CD4-positive, CD25-positive, alpha-beta regulatory T cell (primary cell): Measurements from ENCODE around the gene FZD10. TPM values are rescaled to one million over a fixed set of nuclear protein-coding genes. Genes with fewer than 3 reads are reported as not detected.

Experiments used
- ATAC-seq, 2 donors: fragments of 150-1000 bp; cut with Tn5 transposase; one replicate each; pipeline ENCODE4 v1.10.0; 2021; ENCODE audit warnings: low read depth in 2 of 2, moderate number of reproducible peaks in 2 of 2, moderate library complexity in 1 of 2
- DNase-seq, 3 donors: peaks; one replicate each; pipeline versions ENCODE4 v3.0.0 to v3.0.0-alpha.2; 2012 to 2022; ENCODE audit warnings: mixed read lengths in 1 of 3
- H3K27ac ChIP-seq: one replicate; pipeline ENCODE4 v1.7.0; 2013; ENCODE audit warnings: mild to moderate bottlenecking, low read length; ENCODE audit not compliant: insufficient read depth, poor library complexity, severe bottlenecking
- H3K27me3 ChIP-seq: one replicate; pipeline ENCODE4 v1.7.0; 2013; ENCODE audit warnings: low read length; ENCODE audit not compliant: control insufficient read depth, insufficient read depth
- H3K36me3 ChIP-seq: one replicate; pipeline ENCODE4 v1.7.0; 2013; ENCODE audit warnings: mild to moderate bottlenecking, low read length, moderate library complexity; ENCODE audit not compliant: control insufficient read depth, insufficient read depth
- H3K4me1 ChIP-seq: 2 replicates; pipeline ENCODE4 v1.7.0; 2013; ENCODE audit warnings: mild to moderate bottlenecking, low read length; ENCODE audit not compliant: insufficient read depth, control insufficient read depth, poor library complexity, severe bottlenecking
- H3K4me3 ChIP-seq: one replicate; pipeline ENCODE4 v1.7.0; 2013; ENCODE audit warnings: low read depth, mild to moderate bottlenecking, low read length, moderate library complexity
- H3K9me3 ChIP-seq, 2 experiments: 1 replicate in 1 of 2; 2 replicates in 1 of 2; pipeline ENCODE4 v1.7.0; 2013; ENCODE audit warnings: low read length in 2 of 2, mild to moderate bottlenecking in 1 of 2, moderate library complexity in 1 of 2; ENCODE audit not compliant: control insufficient read depth in 2 of 2
- H3K27ac Mint-ChIP-seq, 3 donors: one replicate each; pipeline ENCODE4 v1.8.0; 2020 to 2022; ENCODE audit warnings: mild to moderate bottlenecking in 3 of 3, mixed read lengths in 3 of 3, moderate library complexity in 2 of 3
- H3K27me3 Mint-ChIP-seq: one replicate; pipeline ENCODE4 v1.8.0; 2022; ENCODE audit warnings: mild to moderate bottlenecking, mixed read lengths
- H3K36me3 Mint-ChIP-seq: one replicate; pipeline ENCODE4 v1.8.0; 2020; ENCODE audit warnings: mixed read lengths
- H3K4me1 Mint-ChIP-seq, 4 donors: one replicate each; pipeline ENCODE4 v1.8.0; 2020 to 2022; ENCODE audit warnings: mixed read lengths in 4 of 4, mild to moderate bottlenecking in 1 of 4
- H3K4me3 Mint-ChIP-seq, 4 donors: one replicate each; pipeline ENCODE4 v1.8.0; 2020 to 2022; ENCODE audit warnings: mild to moderate bottlenecking in 4 of 4, mixed read lengths in 4 of 4, moderate library complexity in 3 of 4
- H3K9me3 Mint-ChIP-seq, 7 donors: one replicate each; pipeline ENCODE4 v1.8.0; 2020 to 2022; ENCODE audit warnings: mixed read lengths in 7 of 7, mild to moderate bottlenecking in 3 of 7, moderate library complexity in 2 of 7
- polyA plus RNA-seq, 4 donors: library from polyadenylated mRNA; unstranded; fragments of 300-500 nt; fragmentation: Illumina TruSeq; gene quantifications; one replicate each; pipeline ENCODE4 v1.2.3, GENCODE V29; 2021
- total RNA-seq: library from RNA; stranded (reverse); gene quantifications from one replicate; pipeline ENCODE4 v1.2.3, GENCODE V29; 2022

FZD10 gene
- total and polyA plus RNA-seq, 5 donors from 2014 or later = not detected

DNA sequence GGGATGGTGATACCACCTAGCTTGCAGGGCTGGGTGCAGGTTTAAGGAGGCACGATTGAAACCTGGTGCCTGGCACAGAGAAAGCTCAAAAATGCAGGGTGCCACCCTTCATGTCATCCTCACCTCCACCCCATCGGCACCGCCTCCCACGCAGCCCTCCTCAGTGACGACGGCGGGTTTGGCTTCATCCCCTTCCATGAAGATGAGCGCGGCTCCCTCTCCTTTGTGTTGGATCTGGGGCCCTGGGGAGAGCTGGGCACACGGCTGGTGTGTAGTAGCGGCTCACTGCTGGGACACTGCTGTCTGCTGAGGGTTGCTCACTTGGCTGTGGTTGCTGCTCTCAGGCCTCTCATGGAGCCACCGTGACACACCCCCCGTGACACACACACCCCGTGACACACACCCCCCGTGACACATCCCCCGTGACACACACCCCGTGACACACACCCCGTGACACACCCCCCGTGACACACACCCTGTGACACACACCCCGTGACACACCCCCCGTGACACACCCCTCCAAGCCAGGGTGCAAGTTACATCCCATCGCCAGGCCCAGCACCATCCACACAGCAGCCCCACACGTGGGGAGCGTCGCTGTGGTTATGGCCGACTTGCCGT is 42.9 kb upstream of the FZD10 start:
- Histone ChIP-seq H3K9me3 (no peaks in the 10 kb centered on the region), H3K27me3 (no peaks in the 10 kb centered on the region), H3K36me3 (no peaks in the 10 kb centered on the region), H3K4me3 (no peak overlapping the region), H3K4me1 (no peaks in the 10 kb centered on the region), H3K27ac (no peak overlapping the region)
- Mint-ChIP-seq H3K27ac (no peak overlapping the region), H3K4me3 (no peak overlapping the region), H3K27me3 (peaks cover 4% of the 10 kb centered on the region), H3K4me1 (no peaks in the 10 kb centered on the region), H3K36me3 (no peaks in the 10 kb centered on the region), H3K9me3 (peaks cover 0 to 11% (median 0%) of the 10 kb centered on the region in 7 donors)
- ATAC-seq = no peak
- DNase-seq = no peak

- H3K27me3 ChIP-seq = no peaks in the 10 kb centered on the region
- no peak overlapping the region for H3K4me3 ChIP-seq
- no peak overlapping the region for H3K4me3 Mint-ChIP-seq
- H3K36me3 Mint-ChIP-seq = no peaks in the 10 kb centered on the region
- ATAC-seq (no peak), DNase-seq (no peak)
- no peaks in the 10 kb centered on the region for H3K36me3 ChIP-seq
- H3K27me3 Mint-ChIP-seq = peaks cover 4% of the 10 kb centered on the region
- no peak overlapping the region for H3K27ac Mint-ChIP-seq
- no peaks in the 10 kb centered on the region for H3K4me1 Mint-ChIP-seq
- H3K4me1 ChIP-seq = no peaks in the 10 kb centered on the region
- peaks cover 0 to 11% (median 0%) of the 10 kb centered on the region in 7 donors for H3K9me3 Mint-ChIP-seq
- no peaks in the 10 kb centered on the region for H3K9me3 ChIP-seq
- no peak overlapping the region for H3K27ac ChIP-seq
Observed at GRCh38 chr12:130120012-130120805, 42.1 kb upstream of the FZD10 start.

- H3K4me3 ChIP-seq = no peak overlapping the region
- no peak overlapping the region for H3K27ac ChIP-seq
- no peak overlapping the region for H3K4me3 Mint-ChIP-seq
- no peaks in the 10 kb centered on the region for H3K36me3 Mint-ChIP-seq
- no peaks in the 10 kb centered on the region for H3K36me3 ChIP-seq
- H3K4me1 Mint-ChIP-seq = no peaks in the 10 kb centered on the region
- H3K9me3 ChIP-seq = no peaks in the 10 kb centered on the region
- no peak for DNase-seq
- no peaks in the 10 kb centered on the region for H3K4me1 ChIP-seq
- H3K9me3 Mint-ChIP-seq = peaks cover 0 to 11% (median 0%) of the 10 kb centered on the region in 7 donors
- ATAC-seq = no peak
- peaks cover 8% of the 10 kb centered on the region for H3K27me3 Mint-ChIP-seq
- H3K27me3 ChIP-seq = no peaks in the 10 kb centered on the region
- H3K27ac Mint-ChIP-seq = no peak overlapping the region
Observed at GRCh38 chr12:130121226-130122000, 40.9 kb upstream of the FZD10 start.

DNA sequence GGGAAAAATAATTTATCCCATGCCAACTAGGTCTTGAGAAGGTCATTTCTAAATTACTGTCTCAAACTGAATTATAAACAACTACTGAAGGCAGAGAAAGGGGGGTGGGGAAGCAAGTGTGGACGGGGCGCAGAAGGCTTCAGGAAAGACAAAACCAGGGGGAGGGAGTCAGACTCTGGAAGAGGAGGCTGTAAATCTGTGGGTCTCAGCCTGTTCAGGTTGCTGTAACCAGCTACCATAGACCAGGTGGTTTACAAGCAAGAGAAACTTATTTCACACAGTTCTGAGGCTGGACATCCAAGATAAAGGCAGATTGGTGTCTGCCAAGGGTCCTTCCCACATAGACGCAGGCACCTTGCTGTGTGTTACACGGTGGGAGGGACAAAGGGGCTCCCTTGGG is 39.9 kb upstream of the FZD10 start:
- no peaks in the 10 kb centered on the region for H3K9me3 ChIP-seq
- DNase-seq (no peak), ATAC-seq (no peak)
- no peaks in the 10 kb centered on the region for H3K36me3 ChIP-seq
- Mint-ChIP-seq H3K4me3 (no peak overlapping the region), H3K9me3 (peaks cover 0 to 11% (median 0%) of the 10 kb centered on the region in 7 donors), H3K36me3 (no peaks in the 10 kb centered on the region), H3K27me3 (peaks cover 8% of the 10 kb centered on the region), H3K27ac (no peak overlapping the region), H3K4me1 (no peaks in the 10 kb centered on the region)
- no peaks in the 10 kb centered on the region for H3K27me3 ChIP-seq
- no peak overlapping the region for H3K27ac ChIP-seq
- no peak overlapping the region for H3K4me3 ChIP-seq
- no peaks in the 10 kb centered on the region for H3K4me1 ChIP-seq

DNA sequence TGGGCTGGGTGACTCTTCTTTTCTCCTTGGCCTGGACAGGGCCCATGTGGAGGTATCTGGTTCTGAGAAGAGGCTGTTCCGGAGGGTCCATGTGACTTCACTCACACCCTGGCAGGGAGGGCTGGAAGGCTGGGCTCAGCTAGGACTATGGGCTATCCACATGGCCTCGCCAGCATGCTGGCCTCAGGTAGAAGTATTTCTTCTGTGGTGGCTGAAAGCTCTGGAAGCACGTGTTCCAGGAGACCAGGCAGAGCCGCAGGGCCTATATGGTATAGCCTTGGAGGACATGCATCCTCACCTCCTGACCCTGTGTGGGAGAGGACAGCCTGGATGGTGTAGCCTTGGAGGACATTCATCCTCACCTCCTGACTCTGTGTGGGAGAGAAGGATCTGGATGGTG is 38.2 kb upstream of the FZD10 start:
- ATAC-seq (no peak), DNase-seq (no peak)
- no peaks in the 10 kb centered on the region for H3K9me3 ChIP-seq
- H3K4me3 ChIP-seq = no peak overlapping the region
- Mint-ChIP-seq H3K4me3 (no peak overlapping the region), H3K9me3 (peaks cover 0 to 9% (median 0%) of the 10 kb centered on the region in 7 donors), H3K27me3 (peaks cover 8% of the 10 kb centered on the region), H3K36me3 (no peaks in the 10 kb centered on the region), H3K4me1 (no peaks in the 10 kb centered on the region), H3K27ac (no peak overlapping the region)
- no peaks in the 10 kb centered on the region for H3K4me1 ChIP-seq
- H3K27ac ChIP-seq = no peak overlapping the region
- H3K27me3 ChIP-seq = no peaks in the 10 kb centered on the region
- no peaks in the 10 kb centered on the region for H3K36me3 ChIP-seq

DNA sequence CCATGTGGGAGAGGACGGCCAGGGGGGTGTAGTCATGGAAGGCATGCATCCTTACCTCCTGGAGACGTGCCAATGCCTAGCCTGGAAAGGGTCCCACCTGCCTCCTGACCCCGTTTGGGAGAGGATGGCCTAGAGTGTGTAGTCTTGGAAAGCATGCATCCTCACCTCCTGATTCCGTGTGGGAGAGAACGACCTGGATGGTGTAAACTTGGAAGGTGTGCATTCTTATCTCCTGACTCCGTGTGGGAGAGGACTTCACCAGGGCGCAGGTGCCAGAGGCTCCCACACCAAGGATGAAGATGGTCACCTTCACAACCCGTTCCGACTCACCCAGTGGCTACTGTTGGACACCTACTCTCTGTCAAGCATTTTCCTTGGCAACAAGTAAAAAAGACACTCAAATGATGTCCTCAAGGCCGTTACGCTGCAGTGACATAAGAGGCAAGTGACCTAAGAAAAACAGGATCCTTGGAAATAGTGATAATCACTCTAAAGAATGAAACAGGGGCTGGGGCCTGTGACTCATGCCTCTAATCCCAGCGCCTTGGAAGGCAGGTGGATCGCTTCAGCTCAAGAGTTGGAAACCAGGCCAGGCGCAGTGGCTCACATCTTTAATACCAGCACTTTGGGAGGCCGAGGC is 37.5 kb upstream of the FZD10 start:
- ATAC-seq (no peak), DNase-seq (no peak)
- H3K27ac Mint-ChIP-seq = no peak overlapping the region
- peaks cover 0 to 9% (median 0%) of the 10 kb centered on the region in 7 donors for H3K9me3 Mint-ChIP-seq
- no peaks in the 10 kb centered on the region for H3K36me3 ChIP-seq
- H3K27ac ChIP-seq = no peak overlapping the region
- H3K4me1 ChIP-seq = no peaks in the 10 kb centered on the region
- H3K27me3 Mint-ChIP-seq = peaks cover 8% of the 10 kb centered on the region
- H3K4me1 Mint-ChIP-seq = no peaks in the 10 kb centered on the region
- H3K36me3 Mint-ChIP-seq = no peaks in the 10 kb centered on the region
- H3K4me3 ChIP-seq = no peak overlapping the region
- no peaks in the 10 kb centered on the region for H3K27me3 ChIP-seq
- H3K9me3 ChIP-seq = peaks cover 0 to under 1% of the 10 kb centered on the region in 2 experiments
- no peak overlapping the region for H3K4me3 Mint-ChIP-seq

DNA sequence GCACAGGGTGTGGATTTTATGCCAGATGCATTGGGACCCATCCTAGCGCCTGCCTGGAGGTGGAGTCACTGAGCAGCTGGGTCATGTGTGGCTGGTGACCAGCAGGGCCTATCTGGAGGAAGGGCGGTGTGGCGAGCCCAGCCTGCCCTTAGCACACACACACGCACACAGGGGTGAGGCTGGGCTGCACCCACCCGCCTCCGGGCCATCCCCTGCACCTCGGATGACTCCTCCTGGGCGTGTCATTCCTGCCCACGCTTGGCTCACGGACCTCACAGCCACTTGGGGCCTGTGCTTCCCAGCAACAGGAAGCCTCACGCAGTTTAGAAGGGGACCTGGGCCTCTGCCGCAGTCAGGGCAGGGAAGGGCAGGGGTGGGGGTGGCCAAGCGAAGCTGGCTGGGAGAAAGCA is 36.2 kb upstream of the FZD10 start:
- Mint-ChIP-seq H3K4me3 (no peak overlapping the region), H3K9me3 (peaks cover 0 to 5% (median 2%) of the 10 kb centered on the region in 7 donors), H3K36me3 (no peaks in the 10 kb centered on the region), H3K27ac (no peak overlapping the region), H3K4me1 (no peaks in the 10 kb centered on the region), H3K27me3 (peaks cover 4% of the 10 kb centered on the region)
- no peak for DNase-seq
- H3K4me1 ChIP-seq = no peaks in the 10 kb centered on the region
- no peak overlapping the region for H3K27ac ChIP-seq
- H3K9me3 ChIP-seq = peaks cover 0 to 5% of the 10 kb centered on the region in 2 experiments
- ATAC-seq = no peak
- H3K36me3 ChIP-seq = no peaks in the 10 kb centered on the region
- no peak overlapping the region for H3K4me3 ChIP-seq
- H3K27me3 ChIP-seq = no peaks in the 10 kb centered on the region
